ENCODE data around the gene ALDH16A1. TPM values are rescaled to one million over a fixed set of nuclear protein-coding genes. Genes with fewer than 3 reads are reported as not detected.

Gene ALDH16A1
- total and polyA plus RNA-seq, 10 of the 15 experiments (the other 5 are each of a cell fraction or from before 2014, with no cell fraction given) = 1.7 to 49.3 (median 18.1) TPM

- Histone ChIP-seq H3K36me3 (ENCODE audit: control insufficient read depth in 2 of 2, insufficient read depth in 2 of 2, low read length in 1 of 2) (no peaks in the 10 kb centered on the region), H3K4me2 (ENCODE audit: control insufficient read depth, insufficient read depth) (no peak overlapping the region), H3K79me2 (ENCODE audit: control insufficient read depth, insufficient read depth, low read length) (no peaks in the 10 kb centered on the region), H3K4me1 (ENCODE audit: control insufficient read depth, insufficient read depth, low read length) (no peaks in the 10 kb centered on the region), H3K4me3 (no peak overlapping the region), H3K27me3 (replicated peaks in 1 of 2; ENCODE audit: control insufficient read depth in 2 of 2, insufficient read depth in 2 of 2, low read length in 1 of 2) (peaks cover 12 to 30% of the 10 kb centered on the region in 2 experiments), H3K9ac (ENCODE audit: control insufficient read depth, insufficient read depth, low read length) (no peak overlapping the region), H3K27ac (ENCODE audit: control insufficient read depth, insufficient read depth) (no peak overlapping the region), H2AFZ (ENCODE audit: control insufficient read depth, low read depth, low read length) (no peak overlapping the region), H3K9me3 (replicated peaks; ENCODE audit: control insufficient read depth, insufficient read depth, low read length) (no peaks in the 10 kb centered on the region), H4K20me1 (ENCODE audit: control insufficient read depth, insufficient read depth) (no peaks in the 10 kb centered on the region)
- intact Hi-C loops (cut with micrococcal nuclease; ENCODE audit: unreplicated experiment) (no loop called here), in situ Hi-C loops (cut with MboI) (loop anchor here (5.0 kb wide), 1 partner anchor 45 kb away; no protein-coding TSS in a partner anchor)
- DNase-seq (ENCODE audit: low read depth, low spot score) (no peak), ATAC-seq (no peak), FAIRE-seq (no peak)
- CTCF ChIA-PET = interaction anchor here (2.2 kb wide), 1 partner anchor 45 kb away, joined by 8 read pairs; no protein-coding TSS in a partner anchor
- RAD21 ChIA-PET (ENCODE audit: unreplicated experiment) = no interaction called here
- TF ChIP-seq JUND (IDR thresholded peaks at IDR 0.05; ENCODE audit: low read depth, low read length) (no peak), ZNF687 (IDR thresholded peaks at IDR 0.05) (no peak), RFX5 (IDR thresholded peaks at IDR 0.05; ENCODE audit: low read depth, low read length) (no peak), TCF12 (IDR thresholded peaks at IDR 0.05; ENCODE audit: low read depth, low read length) (no peak), RAD51 (IDR thresholded peaks at IDR 0.05) (no peak)
- SMC1A ChIA-PET (ENCODE audit: uncharacterized antibody, unreplicated experiment) = interaction anchor here (1.6 kb wide), 1 partner anchor 46 kb away, joined by 5 read pairs; no protein-coding TSS in a partner anchor
- no TSS peak for BruUV-seq (replicated peaks)
- WGBS (ENCODE audit: insufficient coverage, insufficient replicate concordance, low lambda C conversion rate, missing lambda C conversion rate) = 5% methylated on average over 7 of the region's 8 CpGs
- POLR2A ChIA-PET = no interaction called here
Measured at GRCh38 chr19:49437231-49437630, 15.8 kb upstream of the ALDH16A1 start.

Measured in GM12878 (cell line).